ENCODE data around the gene C1QTNF1.

C1QTNF1 gene

DNA sequence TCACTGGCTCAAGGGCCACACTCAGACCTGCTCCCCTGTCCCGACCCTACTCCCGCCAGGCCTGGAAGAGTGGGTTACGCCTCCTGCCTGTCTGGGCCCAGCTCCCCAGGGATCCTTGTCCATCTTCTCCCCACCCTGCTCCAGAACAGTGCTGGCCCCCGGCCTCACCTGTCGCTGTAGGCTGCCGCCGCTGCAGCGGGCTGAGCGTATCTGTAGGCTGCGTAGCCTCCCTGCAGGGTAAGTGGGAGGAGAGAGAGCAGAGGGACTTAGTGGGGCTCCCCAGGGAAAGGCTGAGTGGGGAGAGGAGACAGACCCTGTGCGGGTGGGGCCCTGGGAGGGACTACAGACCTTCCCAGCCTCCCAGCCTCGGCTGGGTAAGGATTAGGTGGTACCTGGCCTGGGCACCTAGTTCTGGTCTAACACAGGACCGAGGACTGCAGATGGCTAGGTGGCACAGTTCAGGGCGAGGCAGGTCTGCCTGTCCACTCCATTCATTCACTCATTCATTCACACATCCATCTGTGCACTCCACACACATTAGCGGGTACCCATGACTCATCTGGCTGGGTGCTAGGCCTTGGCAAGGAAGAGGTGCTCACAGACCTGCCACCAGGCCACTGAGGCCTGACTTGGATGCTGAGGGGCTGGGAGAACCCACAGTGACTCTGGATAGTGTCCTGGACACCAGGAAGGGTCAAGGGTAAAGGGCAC, 71.5 kb downstream of the C1QTNF1 start:
- no peak for DNase-seq (ENCODE audit: low read depth, low spot score)
- TF ChIP-seq, protein P1, sequence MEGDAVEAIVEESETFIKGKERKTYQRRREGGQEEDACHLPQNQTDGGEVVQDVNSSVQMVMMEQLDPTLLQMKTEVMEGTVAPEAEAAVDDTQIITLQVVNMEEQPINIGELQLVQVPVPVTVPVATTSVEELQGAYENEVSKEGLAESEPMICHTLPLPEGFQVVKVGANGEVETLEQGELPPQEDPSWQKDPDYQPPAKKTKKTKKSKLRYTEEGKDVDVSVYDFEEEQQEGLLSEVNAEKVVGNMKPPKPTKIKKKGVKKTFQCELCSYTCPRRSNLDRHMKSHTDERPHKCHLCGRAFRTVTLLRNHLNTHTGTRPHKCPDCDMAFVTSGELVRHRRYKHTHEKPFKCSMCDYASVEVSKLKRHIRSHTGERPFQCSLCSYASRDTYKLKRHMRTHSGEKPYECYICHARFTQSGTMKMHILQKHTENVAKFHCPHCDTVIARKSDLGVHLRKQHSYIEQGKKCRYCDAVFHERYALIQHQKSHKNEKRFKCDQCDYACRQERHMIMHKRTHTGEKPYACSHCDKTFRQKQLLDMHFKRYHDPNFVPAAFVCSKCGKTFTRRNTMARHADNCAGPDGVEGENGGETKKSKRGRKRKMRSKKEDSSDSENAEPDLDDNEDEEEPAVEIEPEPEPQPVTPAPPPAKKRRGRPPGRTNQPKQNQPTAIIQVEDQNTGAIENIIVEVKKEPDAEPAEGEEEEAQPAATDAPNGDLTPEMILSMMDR (IDR thresholded peaks at IDR 0.05; ENCODE audit: low read depth, low read length) = no peak
- in situ Hi-C loops (cut with HindIII; ENCODE audit: low sequenced_read_pairs) = no loop called here
- H3K4me3 ChIP-seq (ENCODE audit: low read depth, low read length) = no peak overlapping the region

DNA sequence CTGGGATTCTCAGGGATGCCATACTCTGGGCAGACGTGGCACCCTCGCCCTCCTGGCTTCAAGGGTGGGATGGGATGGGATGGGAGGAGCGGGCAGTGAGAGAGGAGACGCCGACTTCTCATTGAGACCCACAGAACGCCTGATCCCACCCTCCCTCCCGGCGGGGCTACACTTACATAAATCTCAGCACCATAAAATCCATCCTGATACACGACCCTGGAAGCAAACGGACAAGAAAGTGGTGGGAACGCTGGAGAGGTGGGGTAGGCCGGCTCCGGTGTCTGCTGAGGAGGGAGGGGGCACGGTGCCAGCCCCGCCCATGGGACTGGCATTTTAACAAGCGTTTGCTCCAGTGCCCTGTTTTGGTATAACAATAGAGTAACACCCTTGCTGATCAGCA, 72.5 kb downstream of the C1QTNF1 start:
- H3K4me3 ChIP-seq (ENCODE audit: low read depth, low read length) = no peak overlapping the region
- in situ Hi-C loops (cut with HindIII; ENCODE audit: low sequenced_read_pairs) = no loop called here
- no peak for DNase-seq (ENCODE audit: low read depth, low spot score)
- TF ChIP-seq, protein P1 (IDR thresholded peaks at IDR 0.05; ENCODE audit: low read depth, low read length) = no peak

DNA sequence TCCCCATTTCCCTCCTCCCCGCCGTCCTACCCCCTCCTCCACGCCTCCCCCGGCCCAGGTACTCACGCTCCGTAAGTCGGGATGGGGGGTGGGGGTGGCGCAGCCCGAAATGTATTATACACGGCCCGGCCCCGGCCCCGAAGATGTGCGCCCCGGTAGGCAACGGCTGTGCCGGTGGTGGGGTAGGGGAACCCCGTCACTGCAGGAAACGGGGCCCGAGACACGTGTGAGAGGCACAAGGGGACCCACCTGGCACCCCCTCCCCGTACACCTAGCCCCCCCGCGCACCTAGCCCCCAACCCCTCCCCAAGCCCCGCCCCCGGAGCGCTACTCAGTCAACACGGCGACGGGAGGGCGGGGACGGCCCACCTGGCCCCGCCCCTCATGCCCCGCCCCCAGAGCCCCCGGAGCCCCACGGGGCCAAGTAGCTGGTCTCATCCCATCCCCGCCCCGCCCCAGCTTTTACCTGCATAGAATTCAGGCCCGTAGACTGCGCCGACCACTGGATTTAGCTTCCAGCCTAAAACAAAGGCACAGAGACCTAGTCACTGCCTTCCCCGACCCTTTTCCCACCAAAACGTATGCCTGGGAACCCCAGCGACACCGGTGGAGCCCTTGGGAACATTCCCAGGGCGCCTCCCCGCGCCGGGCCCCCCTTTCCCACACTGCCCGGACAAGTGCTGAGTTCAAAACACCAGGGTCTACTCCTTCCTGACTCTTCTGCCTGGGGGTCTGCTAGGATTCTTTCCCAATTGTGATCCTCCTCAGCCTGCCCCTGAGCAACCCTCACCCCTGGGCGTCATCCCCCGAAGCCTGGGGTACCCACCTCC, 73.5 kb downstream of the C1QTNF1 start:
- in situ Hi-C loops (cut with HindIII; ENCODE audit: low sequenced_read_pairs) = no loop called here
- TF ChIP-seq, protein P1 (IDR thresholded peaks at IDR 0.05; ENCODE audit: low read depth, low read length) = no peak
- H3K4me3 ChIP-seq (ENCODE audit: low read depth, low read length) = no peak overlapping the region
- no peak for DNase-seq (ENCODE audit: low read depth, low spot score)

DNA sequence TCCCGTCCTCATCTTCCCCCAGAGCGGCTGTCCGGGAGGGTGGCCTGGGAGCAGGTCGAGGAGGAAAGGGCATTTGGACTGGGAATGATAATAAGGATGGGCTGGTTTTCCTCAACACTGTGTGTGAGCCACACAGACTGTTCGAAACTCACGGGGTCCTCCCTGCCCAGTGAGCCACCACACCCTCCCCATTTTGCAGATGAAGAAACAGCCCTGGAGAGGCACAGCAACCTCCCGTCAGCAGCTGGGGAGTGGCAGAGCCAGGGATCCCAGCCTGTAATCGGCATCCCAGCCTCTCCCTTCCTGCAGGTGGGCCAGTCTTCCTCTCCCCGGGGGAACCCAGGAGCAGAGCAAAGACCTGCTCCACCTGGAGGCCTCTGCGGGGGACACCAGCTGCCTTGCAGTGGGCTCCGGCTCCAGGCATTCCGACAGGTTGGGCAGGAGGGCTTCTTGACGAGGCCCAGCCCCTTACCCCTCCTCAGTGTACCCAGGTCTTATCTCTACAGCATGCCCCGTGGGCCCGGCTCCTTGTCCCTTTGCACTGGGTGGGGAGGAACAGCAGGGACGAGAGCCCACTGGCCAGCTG, 74.4 kb downstream of the C1QTNF1 start:
- DNase-seq (ENCODE audit: low read depth, low spot score) = no peak
- TF ChIP-seq, protein P1 (IDR thresholded peaks at IDR 0.05; ENCODE audit: low read depth, low read length) = no peak
- no peak overlapping the region for H3K4me3 ChIP-seq (ENCODE audit: low read depth, low read length)
- in situ Hi-C loops (cut with HindIII; ENCODE audit: low sequenced_read_pairs) = no loop called here
